Stimulated activated CD8-positive, alpha-beta memory T cell treated with anti-CD3 and anti-CD28 coated beads, Interleukin-15, amount 100 ng/mL, for 24 hours (primary cell): Measurements from ENCODE around the gene CCDC200.
"Not testable (repeated sequence)": the region's sequence is repeated elsewhere in the genome, so short reads cannot be mapped to it uniquely, and the experiment has no call there.

Experiments
- DNase-seq: peaks from one replicate; pipeline ENCODE4 v3.0.0-alpha.2; 2020; ENCODE audit warnings: low read depth

Gene CCDC200

DNA sequence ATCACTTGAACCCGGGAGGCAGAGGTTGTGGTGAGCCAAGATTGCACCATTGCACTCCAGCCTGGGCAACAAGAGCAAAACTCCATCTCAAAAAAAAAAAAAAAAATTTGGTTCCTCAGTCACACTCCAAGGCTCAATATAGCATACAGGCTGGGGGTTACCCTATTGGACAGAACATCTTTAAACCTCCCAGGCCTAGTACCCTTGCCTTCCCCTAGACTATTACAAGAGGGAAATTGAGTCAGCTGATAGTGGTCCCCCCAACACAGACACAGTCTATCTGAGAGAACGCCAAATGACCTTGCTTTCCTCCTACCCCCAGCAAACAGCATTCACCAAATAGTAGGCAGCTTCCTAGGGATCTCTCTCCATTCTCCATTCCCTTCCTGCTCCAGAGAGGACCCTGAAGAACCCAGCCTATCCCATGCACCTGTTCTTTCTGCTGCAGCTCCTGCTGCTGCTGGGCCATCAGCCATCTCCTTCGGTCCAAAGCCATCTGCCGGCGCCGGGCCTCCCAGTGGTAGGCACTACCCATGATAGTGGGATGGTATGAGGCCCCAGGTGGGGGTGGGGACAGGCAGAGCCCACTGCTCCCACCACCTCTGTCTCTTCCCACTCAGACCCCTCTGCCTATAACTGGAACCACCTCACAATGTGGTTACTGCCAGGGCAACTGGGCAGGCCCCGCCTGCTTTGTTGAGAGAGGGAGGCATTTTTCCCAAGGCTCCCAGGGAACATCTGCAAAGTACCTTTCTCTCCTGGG lies at the start of gene CCDC200:
Gene CCDC200, minus strand, starts transcription at position 604 of the 763 bp plus-strand sequence. Its CDS starts 69 bp downstream, at position 535.
- not testable (repeated sequence) for DNase-seq

DNA sequence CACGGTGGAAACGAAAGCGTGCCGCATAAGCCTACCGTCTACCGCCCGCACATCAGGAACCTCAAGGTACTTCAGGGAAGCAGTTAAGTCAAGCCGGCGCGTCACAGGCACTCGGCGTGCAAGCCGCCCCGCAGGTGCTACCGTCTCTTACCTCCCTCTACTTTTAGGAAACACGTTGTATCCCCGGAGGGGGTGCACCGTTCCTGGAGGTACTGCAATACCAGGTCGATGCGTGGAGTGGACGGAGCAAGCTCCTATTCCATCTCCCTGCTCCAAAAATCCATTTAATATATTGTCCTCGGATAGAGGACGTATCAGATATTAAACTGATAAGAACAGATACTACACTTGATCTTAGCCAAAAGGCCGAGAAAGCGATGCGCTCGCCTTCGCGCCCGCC lies 44.5 kb upstream of the CCDC200 start:
- not testable (repeated sequence) for DNase-seq

DNA sequence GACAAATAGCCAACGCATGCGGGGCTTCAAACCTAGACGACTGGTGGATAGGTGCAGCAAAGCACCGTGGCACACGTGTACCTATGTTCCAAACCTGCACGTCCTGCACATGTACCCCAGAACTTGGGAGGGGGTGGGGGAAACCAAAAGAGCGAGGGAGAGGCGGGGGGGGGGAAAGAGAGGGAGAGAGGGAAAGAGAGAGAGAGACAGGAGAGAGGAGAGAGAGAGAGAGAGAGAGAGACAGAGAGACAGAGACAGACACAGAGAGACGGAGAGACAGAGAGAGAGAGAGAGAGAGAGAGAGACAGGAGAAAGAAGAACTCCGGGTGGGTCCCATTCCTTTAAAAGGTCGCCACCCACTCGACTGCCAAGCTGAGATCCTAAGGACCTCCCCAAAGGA lies 44.1 kb upstream of the CCDC200 start:
- not testable (repeated sequence) for DNase-seq

DNA sequence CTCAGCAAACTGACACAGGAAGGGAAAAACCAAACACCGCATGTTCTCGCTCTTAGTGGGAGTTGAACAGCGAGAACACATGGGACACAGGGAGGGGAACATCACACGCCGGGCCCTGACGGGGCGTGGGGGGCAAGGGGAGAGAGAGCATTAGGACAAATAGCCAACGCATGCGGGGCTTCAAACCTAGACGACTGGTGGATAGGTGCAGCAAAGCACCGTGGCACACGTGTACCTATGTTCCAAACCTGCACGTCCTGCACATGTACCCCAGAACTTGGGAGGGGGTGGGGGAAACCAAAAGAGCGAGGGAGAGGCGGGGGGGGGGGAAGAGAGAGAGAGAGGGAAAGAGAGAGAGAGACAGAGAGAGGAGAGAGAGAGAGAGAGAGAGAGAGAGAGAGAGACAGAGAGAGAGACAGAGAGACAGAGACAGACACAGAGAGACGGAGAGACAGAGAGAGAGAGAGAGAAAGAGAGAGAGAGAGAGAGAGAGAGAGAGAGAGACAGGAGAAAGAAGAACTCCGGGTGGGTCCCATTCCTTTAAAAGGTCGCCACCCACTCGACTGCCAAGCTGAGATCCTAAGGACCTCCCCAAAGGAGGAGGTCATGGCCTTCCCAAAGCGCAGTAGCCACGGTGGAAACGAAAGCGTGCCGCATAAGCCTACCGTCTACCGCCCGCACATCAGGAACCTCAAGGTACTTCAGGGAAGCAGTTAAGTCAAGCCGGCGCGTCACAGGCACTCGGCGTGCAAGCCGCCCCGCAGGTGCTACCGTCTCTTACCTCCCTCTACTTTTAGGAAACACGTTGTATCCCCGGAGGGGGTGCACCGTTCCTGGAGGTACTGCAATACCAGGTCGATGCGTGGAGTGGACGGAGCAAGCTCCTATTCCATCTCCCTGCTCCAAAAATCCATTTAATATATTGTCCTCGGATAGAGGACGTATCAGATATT lies 42.4 kb upstream of the CCDC200 start:
- DNase-seq: not testable (repeated sequence)

DNA sequence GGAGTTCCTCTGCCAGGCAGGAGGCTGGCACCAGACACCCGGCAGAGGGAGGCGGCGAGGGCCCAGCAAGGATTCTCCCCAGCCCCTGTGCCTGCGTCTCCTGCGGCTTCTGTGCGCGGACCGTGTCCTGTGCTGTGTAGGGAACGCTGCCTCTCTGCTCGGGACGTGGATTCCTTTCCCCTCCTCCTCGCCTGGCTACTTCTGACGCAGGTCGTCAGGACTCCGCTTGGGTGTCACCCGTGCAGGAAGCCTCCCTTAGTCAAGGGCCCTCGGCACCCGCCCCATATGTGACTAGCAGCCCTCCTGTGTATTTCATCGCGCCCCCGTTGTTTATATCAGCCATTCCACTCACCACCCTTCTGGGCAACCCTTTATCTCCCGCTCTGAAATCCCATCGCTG lies 18.0 kb upstream of the CCDC200 start:
- not testable (repeated sequence) for DNase-seq

- DNase-seq: not testable (repeated sequence)
Observed at GRCh38 chr17:43240596-43241352, 12.4 kb upstream of the CCDC200 start.

- DNase-seq: not testable (repeated sequence)
Observed at GRCh38 chr17:43239597-43239996, 11.2 kb upstream of the CCDC200 start.

DNA sequence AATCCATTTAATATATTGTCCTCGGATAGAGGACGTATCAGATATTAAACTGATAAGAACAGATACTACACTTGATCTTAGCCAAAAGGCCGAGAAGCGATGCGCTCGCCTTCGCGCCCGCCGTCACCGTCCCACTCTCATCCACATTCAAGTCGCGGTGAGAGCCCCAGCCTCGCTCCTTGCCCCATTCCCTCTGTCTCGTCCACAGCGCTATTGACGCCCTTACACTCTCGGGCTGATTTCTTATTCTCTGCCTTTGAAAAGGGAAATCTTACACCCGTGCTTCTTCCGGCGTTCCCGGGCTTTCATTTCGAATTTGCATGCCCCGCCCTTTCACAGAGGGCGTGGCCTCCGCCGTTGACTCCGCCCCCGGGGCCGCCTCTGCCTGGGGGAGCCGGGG lies 5.5 kb upstream of the CCDC200 start, which contains the start of gene RNU2-1:
Gene RNU2-1, minus strand, starts transcription at position 101 of the 400 bp plus-strand sequence.
- DNase-seq: not testable (repeated sequence)

- DNase-seq: not testable (repeated sequence)
Observed at GRCh38 chr17:43233263-43233662, 4.8 kb upstream of the CCDC200 start.

GRCh38 chr17:43232021-43232699 lies 3.7 kb upstream of the CCDC200 start:
- DNase-seq: not testable (repeated sequence)

DNA sequence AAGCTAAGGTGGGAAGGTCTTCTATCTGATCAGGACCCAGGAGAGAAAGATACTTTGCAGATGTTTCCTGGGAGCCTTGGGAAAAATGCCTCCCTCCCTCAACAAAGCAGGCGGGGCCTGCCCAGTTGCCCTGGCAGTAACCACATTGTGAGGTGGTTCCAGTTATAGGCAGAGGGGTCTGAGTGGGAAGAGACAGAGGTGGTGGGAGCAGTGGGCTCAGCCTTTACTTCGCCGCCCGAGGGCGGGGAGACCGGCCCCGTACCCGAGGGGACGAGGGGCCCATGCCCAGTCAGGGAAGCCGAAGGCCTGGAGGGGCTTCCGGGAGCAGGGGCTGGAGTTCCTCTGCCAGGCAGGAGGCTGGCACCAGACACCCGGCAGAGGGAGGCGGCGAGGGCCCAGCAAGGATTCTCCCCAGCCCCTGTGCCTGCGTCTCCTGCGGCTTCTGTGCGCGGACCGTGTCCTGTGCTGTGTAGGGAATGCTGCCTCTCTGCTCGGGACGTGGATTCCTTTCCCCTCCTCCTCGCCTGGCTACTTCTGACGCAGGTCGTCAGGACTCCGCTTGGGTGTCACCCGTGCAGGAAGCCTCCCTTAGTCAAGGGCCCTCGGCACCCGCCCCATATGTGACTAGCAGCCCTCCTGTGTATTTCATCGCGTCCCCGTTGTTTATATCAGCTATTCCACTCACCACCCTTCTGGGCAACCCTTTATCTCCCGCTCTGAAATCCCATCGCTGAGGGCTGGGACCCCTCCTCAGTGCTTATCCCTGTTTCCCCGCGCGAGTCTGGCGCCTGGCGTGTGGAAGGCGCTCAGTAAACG lies 3.0 kb upstream of the CCDC200 start:
- not testable (repeated sequence) for DNase-seq

- no peak for DNase-seq
Observed at GRCh38 chr17:43226393-43226792, 2.0 kb downstream of the CCDC200 start.

GRCh38 chr17:43224146-43224705 lies 4.2 kb downstream of the CCDC200 start:
- DNase-seq: no peak

GRCh38 chr17:43220511-43221125 lies 7.8 kb downstream of the CCDC200 start:
- DNase-seq: no peak

DNA sequence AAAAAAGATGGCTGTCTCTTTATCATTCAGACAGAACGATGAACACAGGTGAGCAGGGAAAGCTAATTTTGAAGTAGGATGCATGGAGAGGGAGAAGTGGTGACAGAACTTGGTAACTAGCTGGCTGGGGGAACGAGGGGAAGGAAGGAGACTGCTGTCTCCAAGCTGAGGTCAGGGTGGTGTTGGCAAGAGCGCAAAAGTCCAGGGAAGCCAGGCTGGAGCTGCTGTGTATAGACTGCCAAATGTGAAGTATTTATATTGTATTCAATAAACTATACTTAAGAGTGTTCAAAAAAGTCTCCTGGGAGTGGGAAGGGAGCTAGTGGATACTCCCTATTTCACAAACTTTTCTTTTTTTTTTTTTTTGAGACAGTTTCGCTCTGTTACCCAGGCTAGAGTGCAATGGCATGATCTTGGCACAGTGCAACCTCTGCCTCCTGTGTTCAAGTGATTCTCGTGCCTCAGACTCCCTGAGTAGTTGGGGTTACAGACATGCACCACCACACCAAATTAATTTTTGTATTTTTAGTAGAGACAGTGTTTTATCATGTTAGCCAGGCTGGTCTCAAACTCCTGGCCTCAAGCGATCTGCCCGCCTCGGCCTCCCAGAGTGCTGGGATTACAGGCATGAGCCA lies 8.6 kb downstream of the CCDC200 start:
- DNase-seq: no peak

DNA sequence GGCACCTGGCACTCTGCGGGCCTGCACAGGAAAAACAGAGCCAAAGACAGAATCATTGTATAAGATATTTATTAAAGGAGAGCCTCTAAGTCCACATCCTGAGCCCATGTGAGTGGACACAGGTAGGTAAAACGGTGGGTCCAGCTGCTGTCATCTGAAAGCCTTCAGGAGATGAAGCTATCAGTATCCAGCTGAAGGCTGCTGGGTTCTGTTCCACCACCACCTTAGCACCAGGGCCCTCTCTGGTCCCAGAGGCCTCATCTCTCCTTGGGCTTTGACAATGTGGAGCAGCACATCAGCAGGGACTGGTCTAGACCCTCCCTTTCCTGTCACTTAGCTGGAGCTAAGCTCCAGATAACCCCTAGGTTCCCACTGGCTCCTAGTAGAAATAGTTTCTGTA lies 9.4 kb downstream of the CCDC200 start:
- DNase-seq: no peak

GRCh38 chr17:43217614-43218087 lies 10.8 kb downstream of the CCDC200 start:
- no peak for DNase-seq

DNA sequence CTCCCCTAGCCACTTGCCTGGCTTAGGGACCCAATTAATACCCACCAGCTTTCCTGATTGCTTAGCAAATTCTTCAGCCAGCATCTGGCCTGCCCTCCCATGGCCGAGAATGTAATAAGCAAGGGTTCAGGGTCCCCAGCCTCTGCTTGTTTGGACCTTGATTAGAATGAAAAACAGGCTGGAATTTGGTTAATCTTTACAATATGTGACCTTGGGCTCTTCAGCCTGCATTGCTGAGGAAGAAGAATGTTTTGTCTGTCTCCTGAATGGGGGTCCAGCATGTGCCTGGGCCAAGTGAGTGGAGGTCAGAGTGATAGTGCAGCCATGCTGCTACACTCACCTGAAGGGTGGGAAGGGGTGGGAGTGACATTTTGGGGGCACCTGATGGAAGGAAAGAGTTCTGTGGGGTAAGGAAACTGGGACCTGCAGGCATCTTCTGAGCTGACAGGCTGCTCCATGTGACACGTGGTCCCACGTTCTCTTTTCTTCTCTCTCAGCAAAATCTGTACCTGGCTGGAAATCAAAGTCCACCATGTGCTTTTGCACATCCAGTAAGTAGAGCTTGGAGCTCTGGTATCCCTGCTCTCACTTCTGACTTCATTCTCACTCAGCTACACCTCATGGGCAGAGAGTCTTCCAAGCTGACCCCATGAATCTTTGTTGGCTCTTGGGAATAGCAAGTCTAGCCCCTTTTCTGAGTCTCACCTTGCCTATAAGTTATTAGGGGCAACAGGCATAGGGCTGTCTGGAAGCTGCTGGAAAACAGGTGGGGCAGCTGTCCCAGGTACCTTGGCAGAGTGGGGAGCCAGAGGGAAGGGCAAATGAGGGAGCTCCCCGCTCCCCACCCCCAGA lies 11.4 kb downstream of the CCDC200 start:
- DNase-seq: no peak
